LNCaP clone FGC (cell line): Measurements from ENCODE around the gene SYNE4.
A peak's percentile ranks its signal among the peaks of the same experiment; 100 is the strongest.

Source experiments
- DNase-seq: peaks from one replicate; pipeline ENCODE4 v3.0.0-alpha.2; 2011; ENCODE audit warnings: low read depth
- H3K4me3 ChIP-seq: 2 replicates; pipeline ENCODE4 v1.5.1; 2011; ENCODE audit warnings: mild to moderate bottlenecking, low read depth, low read length, control low read depth
- TF ChIP-seq, protein P1 (sequence below): IDR thresholded peaks from 2 replicates; pipeline ENCODE4 v1.5.1; 2012; ENCODE audit warnings: mild to moderate bottlenecking; ENCODE audit not compliant: control insufficient read depth, insufficient read depth; ENCODE audit errors: extremely low read depth

Gene SYNE4

GRCh38 chr19:36023432-36023831, 14.8 kb upstream of the SYNE4 start:
- TF ChIP-seq, protein P1, sequence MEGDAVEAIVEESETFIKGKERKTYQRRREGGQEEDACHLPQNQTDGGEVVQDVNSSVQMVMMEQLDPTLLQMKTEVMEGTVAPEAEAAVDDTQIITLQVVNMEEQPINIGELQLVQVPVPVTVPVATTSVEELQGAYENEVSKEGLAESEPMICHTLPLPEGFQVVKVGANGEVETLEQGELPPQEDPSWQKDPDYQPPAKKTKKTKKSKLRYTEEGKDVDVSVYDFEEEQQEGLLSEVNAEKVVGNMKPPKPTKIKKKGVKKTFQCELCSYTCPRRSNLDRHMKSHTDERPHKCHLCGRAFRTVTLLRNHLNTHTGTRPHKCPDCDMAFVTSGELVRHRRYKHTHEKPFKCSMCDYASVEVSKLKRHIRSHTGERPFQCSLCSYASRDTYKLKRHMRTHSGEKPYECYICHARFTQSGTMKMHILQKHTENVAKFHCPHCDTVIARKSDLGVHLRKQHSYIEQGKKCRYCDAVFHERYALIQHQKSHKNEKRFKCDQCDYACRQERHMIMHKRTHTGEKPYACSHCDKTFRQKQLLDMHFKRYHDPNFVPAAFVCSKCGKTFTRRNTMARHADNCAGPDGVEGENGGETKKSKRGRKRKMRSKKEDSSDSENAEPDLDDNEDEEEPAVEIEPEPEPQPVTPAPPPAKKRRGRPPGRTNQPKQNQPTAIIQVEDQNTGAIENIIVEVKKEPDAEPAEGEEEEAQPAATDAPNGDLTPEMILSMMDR: no peak
- no peak overlapping the region for H3K4me3 ChIP-seq
- no peak for DNase-seq

- no peak overlapping the region for H3K4me3 ChIP-seq
- DNase-seq: no peak
- TF ChIP-seq, protein P1: no peak
Measured at GRCh38 chr19:36019061-36019670, 10.6 kb upstream of the SYNE4 start.

GRCh38 chr19:36014012-36014924, 5.7 kb upstream of the SYNE4 start, which contains the start of gene ALKBH6:
Gene ALKBH6, minus strand, starts transcription at chr19:36014213. Its CDS starts 816 bp downstream, at chr19:36013397.
- H3K4me3 ChIP-seq: peak within 1 kb of the TSS; percentile 97
- TF ChIP-seq, protein P1: peak; percentile 20; the same call in 1 of the 2 replicates
- peak; percentile 98 for DNase-seq

GRCh38 chr19:36013280-36014011, 4.8 kb upstream of the SYNE4 start:
- TF ChIP-seq, protein P1: no peak
- DNase-seq: no peak
- peak overlapping the region; percentile 97 for H3K4me3 ChIP-seq

- no peak for DNase-seq
- H3K4me3 ChIP-seq: no peak overlapping the region
- TF ChIP-seq, protein P1: no peak
Measured at GRCh38 chr19:36010402-36010801, 1.8 kb upstream of the SYNE4 start.

- peak overlapping the region; percentile 92 for H3K4me3 ChIP-seq
- no peak for DNase-seq
Measured at GRCh38 chr19:36009633-36010379, 1.2 kb upstream of the SYNE4 start.

More at GRCh38 chr19:36009633-36010379, 1.2 kb upstream of the SYNE4 start:
- TF ChIP-seq, protein P1: no peak
